ENCODE data around the gene AMTN. TPM values are rescaled to one million over a fixed set of nuclear protein-coding genes. Genes with fewer than 3 reads are reported as not detected.

Gene AMTN
- total RNA-seq, 2 donors from 2014 or later = not detected

- Mint-ChIP-seq H3K4me3 (no peak overlapping the region), H3K36me3 (no peaks in the 10 kb centered on the region), H3K4me1 (ENCODE audit: low read depth in 2 of 2) (no peaks in the 10 kb centered on the region), H3K27me3 (peaks cover 5 to 25% of the 10 kb centered on the region in 2 donors), H3K9me3 (no peaks in the 10 kb centered on the region), H3K27ac (no peak overlapping the region)
- no peak for ATAC-seq
- DNase-seq (ENCODE audit: low spot score) = no peak
Measured at GRCh38 chr4:70581980-70582379, 63.6 kb downstream of the AMTN start.

Other genes starting within 250 kb of the AMTN start
- gene CABS1, start 183.6 kb upstream of the AMTN start, total RNA-seq = not detected
- not detected for gene SMR3A, start 157.8 kb upstream of the AMTN start, total RNA-seq
- gene SMR3B, start 135.4 kb upstream of the AMTN start, total RNA-seq = not detected
- not detected for gene OPRPN, start 120.6 kb upstream of the AMTN start, total RNA-seq
- not detected for gene MUC7, start 46.4 kb upstream of the AMTN start, total RNA-seq
- not detected for gene AMBN, start 73.7 kb downstream of the AMTN start, total RNA-seq
- gene ENAM, start 110.2 kb downstream of the AMTN start, total RNA-seq = not detected
- gene JCHAIN, start 147.9 kb downstream of the AMTN start, total RNA-seq = 10 to 100 TPM in 1 of 2 donors, not detected in 1; 39.7 TPM
- 10 to 100 TPM; 33.8 to 49.8 TPM for gene UTP3, start 170.0 kb downstream of the AMTN start, total RNA-seq
- 10 to 100 TPM; 17.7 to 26.3 TPM for gene RUFY3, start 203.4 kb downstream of the AMTN start, total RNA-seq

Measured in natural killer cell treated with Interleukin-12 subunit alpha and Interleukin-12 subunit beta and Interleukin-15 and Interleukin-18, amount 100 ng/mL, for 72 hours (primary cell).